AG09319 (cell line): ENCODE results near the gene SYNPR.

Experiments used
- DNase-seq: peaks from one replicate; pipeline ENCODE4 v3.0.0-alpha.2; 2010; ENCODE audit warnings: low read depth; ENCODE audit errors: extremely low read depth
- CTCF ChIP-seq: IDR thresholded peaks from 2 replicates; pipeline ENCODE4 v1.5.1; 2011; ENCODE audit warnings: low read depth, mild to moderate bottlenecking, inconsistent platforms, low read length, moderate library complexity

SYNPR gene

GRCh38 chr3:63331520-63331919, 53.4 kb downstream of the SYNPR start:
- TF ChIP-seq CTCF, result no peak
- DNase-seq, result no peak

- TF ChIP-seq CTCF, result no peak; the same call in none of the 2 replicates
- DNase-seq, result no peak
These were observed 55.7 kb downstream of the SYNPR start for GRCh38 chr3:63333815-63334214.

- no peak for DNase-seq
- TF ChIP-seq CTCF, result no peak
These were observed 60.2 kb downstream of the SYNPR start for GRCh38 chr3:63338351-63338750.

GRCh38 chr3:63343674-63344073, 65.6 kb downstream of the SYNPR start:
- TF ChIP-seq CTCF, result no peak
- peak; percentile 98 for DNase-seq

GRCh38 chr3:63344661-63345060, 66.6 kb downstream of the SYNPR start:
- no peak for TF ChIP-seq CTCF
- no peak for DNase-seq

- TF ChIP-seq CTCF, result peak; percentile 94
- DNase-seq, result peak; percentile 30
These were observed 71.8 kb downstream of the SYNPR start for GRCh38 chr3:63349583-63350573.
